Thyroid gland (tissue), 4 donors: Measurements from ENCODE around the gene MYG1. TPM values are rescaled to one million over a fixed set of nuclear protein-coding genes. Genes with fewer than 3 reads are reported as not detected.
A peak's percentile ranks its signal among the peaks of the same experiment; 100 is the strongest.

ENCODE experiments used
- DNase-seq, 2 donors: peaks; one replicate each; pipeline ENCODE4 v3.0.0-alpha.2; 2019
- H3K27ac ChIP-seq, 3 donors: fragments of 200-600 bp; sonication (generic); 1 replicate in 2 of 3; 2 replicates in 1 of 3; pipeline ENCODE4 v1.5.1; 2016 to 2019; ENCODE audit warnings: mild to moderate bottlenecking in 1 of 3, moderate library complexity in 1 of 3
- H3K27me3 ChIP-seq: fragments of 200-600 bp; sonication (generic); one replicate; pipeline ENCODE4 v1.5.1; 2019
- H3K36me3 ChIP-seq, 2 donors: fragments of 200-600 bp; sonication (generic); one replicate each; pipeline ENCODE4 v1.5.1; 2016 to 2019
- H3K4me1 ChIP-seq, 2 donors: fragments of 200-600 bp; sonication (generic); one replicate each; pipeline ENCODE4 v1.5.1; 2017 to 2019
- H3K4me3 ChIP-seq, 3 donors: fragments of 200-600 bp; sonication (generic); replicated peaks in 1 of 3; 1 replicate in 2 of 3; 2 replicates in 1 of 3; pipeline ENCODE4 v1.5.1; 2016; ENCODE audit warnings: mild to moderate bottlenecking in 1 of 3
- H3K9me3 ChIP-seq: fragments of 200-600 bp; sonication (generic); one replicate; pipeline ENCODE4 v1.5.1; 2017
- POLR2A ChIP-seq, 2 donors: fragments of 450-650 bp; IDR thresholded peaks; one replicate each; pipeline ENCODE4 v1.6.1; 2017; ENCODE audit warnings: antibody characterized with exemption in 2 of 2, mild to moderate bottlenecking in 2 of 2, moderate library complexity in 1 of 2
- WGBS, 2 donors: methylation state at CpG; one replicate each; pipeline ENCODE4 v1.1.5; 2017; 5-methylcytosine and 5-hydroxymethylcytosine counted together
- intact Hi-C: fragments of 100-400 bp; cut with DNase I; formaldehyde crosslinking; loops from one replicate; pipeline ENCODE4 v1.15.1; 2023
- total RNA-seq, 4 donors: library from RNA; depleted of rRNA; stranded (reverse); fragments of >200 nt; gene quantifications; one replicate each; pipeline ENCODE4 v1.2.3, GENCODE V29; 2016
- TF ChIP-seq, protein P1 (sequence below), 6 experiments: fragments of 200-600 bp in 3 of 6; fragments of 450-650 bp in 3 of 6; sonication (generic) in 3 of 6; IDR thresholded peaks; one replicate each; pipeline ENCODE4 v1.5.1; 2016 to 2019; ENCODE audit warnings: antibody characterized with exemption in 6 of 6, mild to moderate bottlenecking in 2 of 6, inconsistent platforms in 1 of 6, moderate library complexity in 1 of 6

The MYG1 gene
- total RNA-seq, 4 donors from 2014 or later: 36.7 to 63.8 (median 51.6) TPM

DNA sequence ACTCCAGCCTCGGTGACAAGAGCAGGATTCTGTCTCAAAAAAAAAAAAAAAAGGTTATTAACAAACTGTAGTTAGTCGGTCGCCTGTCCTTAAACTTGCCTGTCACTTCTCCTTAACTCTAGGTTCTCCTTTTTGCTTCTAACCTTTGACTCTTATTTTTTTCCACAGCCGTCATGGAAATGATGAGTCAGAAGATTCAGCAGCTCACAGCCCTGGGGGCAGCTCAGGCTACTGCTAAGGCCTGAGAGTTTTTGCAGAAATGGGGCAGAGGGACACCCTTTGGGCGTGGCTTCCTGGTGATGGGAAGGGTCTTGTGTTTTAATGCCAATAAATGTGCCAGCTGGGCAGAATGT lies 418 bp upstream of the MYG1 start:
- intact Hi-C loops: no loop called here
- H3K9me3 ChIP-seq: no peaks in the 10 kb centered on the region
- no peaks in the 10 kb centered on the region for H3K27me3 ChIP-seq
- H3K4me1 ChIP-seq: peaks cover 40 to 52% of the 10 kb centered on the region in 2 donors
- peak overlapping the region; percentile 11 to 76 (median 68) for H3K27ac ChIP-seq
- H3K4me3 ChIP-seq: peak overlapping the region in 1 of 3 donors; percentile 67
- WGBS, 2 donors: 69 to 74% methylated on average over 5 of the region's 5 CpGs
- TF ChIP-seq POLR2A (IDR thresholded peaks at IDR 0.05): no peak
- TF ChIP-seq, protein P1, sequence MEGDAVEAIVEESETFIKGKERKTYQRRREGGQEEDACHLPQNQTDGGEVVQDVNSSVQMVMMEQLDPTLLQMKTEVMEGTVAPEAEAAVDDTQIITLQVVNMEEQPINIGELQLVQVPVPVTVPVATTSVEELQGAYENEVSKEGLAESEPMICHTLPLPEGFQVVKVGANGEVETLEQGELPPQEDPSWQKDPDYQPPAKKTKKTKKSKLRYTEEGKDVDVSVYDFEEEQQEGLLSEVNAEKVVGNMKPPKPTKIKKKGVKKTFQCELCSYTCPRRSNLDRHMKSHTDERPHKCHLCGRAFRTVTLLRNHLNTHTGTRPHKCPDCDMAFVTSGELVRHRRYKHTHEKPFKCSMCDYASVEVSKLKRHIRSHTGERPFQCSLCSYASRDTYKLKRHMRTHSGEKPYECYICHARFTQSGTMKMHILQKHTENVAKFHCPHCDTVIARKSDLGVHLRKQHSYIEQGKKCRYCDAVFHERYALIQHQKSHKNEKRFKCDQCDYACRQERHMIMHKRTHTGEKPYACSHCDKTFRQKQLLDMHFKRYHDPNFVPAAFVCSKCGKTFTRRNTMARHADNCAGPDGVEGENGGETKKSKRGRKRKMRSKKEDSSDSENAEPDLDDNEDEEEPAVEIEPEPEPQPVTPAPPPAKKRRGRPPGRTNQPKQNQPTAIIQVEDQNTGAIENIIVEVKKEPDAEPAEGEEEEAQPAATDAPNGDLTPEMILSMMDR (IDR thresholded peaks at IDR 0.05): peak in 1 of 6 experiments; percentile 8
- DNase-seq: no peak
- H3K36me3 ChIP-seq: peaks cover 10 to 23% of the 10 kb centered on the region in 2 donors

DNA sequence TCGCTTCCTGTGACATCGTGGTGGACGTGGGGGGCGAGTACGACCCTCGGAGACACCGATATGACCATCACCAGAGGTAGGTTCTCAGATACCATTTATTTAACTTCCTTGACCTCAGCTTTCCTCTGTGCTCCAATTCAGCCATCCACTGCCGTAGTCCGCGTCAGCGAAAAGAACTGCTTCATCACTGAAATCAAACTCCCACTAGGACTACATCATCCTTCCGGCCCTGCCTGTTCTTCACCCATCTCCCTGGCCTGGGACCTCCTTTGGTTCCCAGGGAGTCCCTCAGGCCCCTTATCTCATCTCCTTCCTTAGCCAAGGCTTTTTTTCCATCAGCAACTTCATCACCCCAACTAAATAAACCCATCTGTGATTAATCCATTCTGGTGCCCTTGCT lies 692 bp downstream of the MYG1 start:
- peak overlapping the region in 2 of 3 donors; percentile 67 for H3K4me3 ChIP-seq
- DNase-seq: no peak
- 3 to 4% methylated on average over 12 of the region's 12 CpGs for WGBS, 2 donors
- peaks cover 37 to 45% of the 10 kb centered on the region in 2 donors for H3K4me1 ChIP-seq
- TF ChIP-seq POLR2A (IDR thresholded peaks at IDR 0.05): no peak
- TF ChIP-seq, protein P1 (IDR thresholded peaks at IDR 0.05): no peak
- H3K27ac ChIP-seq: peak overlapping the region in 2 of 3 donors; percentile 43 to 68
- no peaks in the 10 kb centered on the region for H3K27me3 ChIP-seq
- peaks cover 10 to 23% of the 10 kb centered on the region in 2 donors for H3K36me3 ChIP-seq
- intact Hi-C loops: no loop called here
- H3K9me3 ChIP-seq: no peaks in the 10 kb centered on the region

DNA sequence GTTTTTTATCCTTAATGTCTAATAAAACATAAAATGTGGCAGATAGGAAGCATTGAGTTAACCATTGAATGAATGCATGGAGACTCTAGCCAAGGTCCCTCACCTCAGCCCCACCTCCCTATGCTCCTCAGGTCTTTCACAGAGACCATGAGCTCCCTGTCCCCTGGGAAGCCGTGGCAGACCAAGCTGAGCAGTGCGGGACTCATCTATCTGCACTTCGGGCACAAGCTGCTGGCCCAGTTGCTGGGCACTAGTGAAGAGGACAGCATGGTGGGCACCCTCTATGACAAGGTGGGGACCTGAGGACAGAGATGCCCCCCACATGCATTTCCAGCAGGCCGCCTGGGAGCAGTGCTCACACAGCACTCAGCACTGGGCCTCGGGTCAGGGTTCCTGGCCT lies 3.4 kb downstream of the MYG1 start:
- TF ChIP-seq, protein P1 (IDR thresholded peaks at IDR 0.05): no peak
- TF ChIP-seq POLR2A (IDR thresholded peaks at IDR 0.05): no peak
- Histone ChIP-seq H3K27me3 (no peaks in the 10 kb centered on the region), H3K9me3 (no peaks in the 10 kb centered on the region), H3K4me1 (peaks cover 16 to 25% of the 10 kb centered on the region in 2 donors), H3K36me3 (peaks cover 29 to 46% of the 10 kb centered on the region in 2 donors), H3K27ac (no peak overlapping the region), H3K4me3 (no peak overlapping the region)
- intact Hi-C loops: no loop called here
- no peak for DNase-seq
- 93 to 96% methylated on average over 3 to 5 of the region's 5 CpGs for WGBS, 2 donors

DNA sequence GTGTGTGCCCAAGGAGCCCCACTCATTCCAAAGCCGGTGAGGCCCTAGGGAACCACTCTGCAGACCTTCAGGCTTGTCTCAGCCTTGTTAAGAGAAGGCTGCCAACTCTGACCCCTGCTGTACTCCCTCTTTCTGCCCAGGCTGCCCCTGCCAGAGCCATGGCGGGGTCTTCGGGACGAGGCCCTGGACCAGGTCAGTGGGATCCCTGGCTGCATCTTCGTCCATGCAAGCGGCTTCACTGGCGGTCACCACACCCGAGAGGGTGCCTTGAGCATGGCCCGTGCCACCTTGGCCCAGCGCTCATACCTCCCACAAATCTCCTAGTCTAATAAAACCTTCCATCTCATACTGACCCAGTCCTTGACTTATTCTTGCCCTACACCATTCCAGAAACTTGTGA lies 7.3 kb downstream of the MYG1 start:
- no peak overlapping the region for H3K4me3 ChIP-seq
- H3K27me3 ChIP-seq: no peaks in the 10 kb centered on the region
- H3K27ac ChIP-seq: no peak overlapping the region
- TF ChIP-seq, protein P1 (IDR thresholded peaks at IDR 0.05): no peak
- TF ChIP-seq POLR2A (IDR thresholded peaks at IDR 0.05): no peak
- H3K4me1 ChIP-seq: no peaks in the 10 kb centered on the region
- H3K36me3 ChIP-seq: peaks cover 47 to 52% of the 10 kb centered on the region in 2 donors
- WGBS, 2 donors: 95 to 96% methylated on average over 10 of the region's 10 CpGs
- no peak for DNase-seq
- intact Hi-C loops: no loop called here
- no peaks in the 10 kb centered on the region for H3K9me3 ChIP-seq

DNA sequence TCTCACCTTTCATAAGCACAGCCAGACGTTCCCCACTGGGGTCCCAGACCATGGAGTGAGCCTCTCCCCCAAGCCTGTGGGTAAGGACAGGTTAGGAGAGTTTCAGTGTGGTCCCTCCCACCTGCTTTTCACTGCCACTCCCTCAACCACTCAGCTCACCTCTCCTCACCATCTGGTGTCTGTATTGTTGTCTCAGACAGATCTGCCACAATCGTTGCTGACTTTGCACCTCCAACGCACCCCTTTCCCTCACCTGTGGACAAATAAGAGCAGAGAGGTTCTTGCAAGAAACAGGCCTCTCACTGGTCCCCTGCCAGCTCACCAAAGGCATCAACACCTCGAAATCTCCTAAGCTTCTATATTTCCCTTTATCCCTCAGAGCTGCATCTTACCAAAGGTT lies 8.8 kb downstream of the MYG1 start:
- intact Hi-C loops: no loop called here
- 72 to 75% methylated on average over 4 of the region's 4 CpGs for WGBS, 2 donors
- H3K9me3 ChIP-seq: no peaks in the 10 kb centered on the region
- H3K36me3 ChIP-seq: peaks cover 38 to 43% of the 10 kb centered on the region in 2 donors
- H3K4me1 ChIP-seq: no peaks in the 10 kb centered on the region
- no peak overlapping the region for H3K27ac ChIP-seq
- no peak for DNase-seq
- no peaks in the 10 kb centered on the region for H3K27me3 ChIP-seq
- H3K4me3 ChIP-seq: no peak overlapping the region
- TF ChIP-seq POLR2A (IDR thresholded peaks at IDR 0.05): no peak
- TF ChIP-seq, protein P1 (IDR thresholded peaks at IDR 0.05): no peak
